Spinal cord (tissue), 10 donors: ENCODE results near the gene HOXA11. TPM values are rescaled to one million over a fixed set of nuclear protein-coding genes. Genes with fewer than 3 reads are reported as not detected.

Experiments
- DNase-seq, 6 donors: peaks; one replicate each; pipeline versions ENCODE4 v3.0.0 to v3.0.0-alpha.2; 2013 to 2015; ENCODE audit warnings: low spot score in 6 of 6, low read depth in 4 of 6
- H3K27ac ChIP-seq: one replicate; pipeline ENCODE4 v1.5.1; 2013; ENCODE audit warnings: low read depth, low read length, control low read depth
- H3K27me3 ChIP-seq: one replicate; pipeline ENCODE4 v1.6.1; 2013; ENCODE audit warnings: low read length; ENCODE audit not compliant: control insufficient read depth, insufficient read depth
- H3K36me3 ChIP-seq: one replicate; pipeline ENCODE4 v1.6.1; 2013; ENCODE audit warnings: low read length; ENCODE audit not compliant: control insufficient read depth, insufficient read depth
- H3K4me1 ChIP-seq: one replicate; pipeline ENCODE4 v1.6.1; 2013; ENCODE audit warnings: low read length; ENCODE audit not compliant: control insufficient read depth, insufficient read depth
- H3K4me3 ChIP-seq: one replicate; pipeline ENCODE4 v1.5.1; 2013; ENCODE audit warnings: low read depth, low read length, control low read depth
- H3K9me3 ChIP-seq: one replicate; pipeline ENCODE4 v1.6.1; 2013; ENCODE audit warnings: low read length; ENCODE audit not compliant: control insufficient read depth, insufficient read depth
- WGBS: methylation state at CpG from one replicate; pipeline ENCODE4 v1.1.5; 2013; ENCODE audit warnings: missing lambda C conversion rate; ENCODE audit not compliant: insufficient coverage; 5-methylcytosine and 5-hydroxymethylcytosine counted together
- polyA plus RNA-seq, 2 donors: library from polyadenylated mRNA; unstranded; fragments of 120-200 nt; gene quantifications; one replicate each; pipeline ENCODE4 v1.2.1, GENCODE V29; 2013; ENCODE audit not compliant: insufficient read length in 2 of 2
- total RNA-seq, 2 donors: library from RNA; depleted of rRNA in 1 of 2; stranded (reverse); fragments of 120-200 nt in 1 of 2; fragments of >200 nt in 1 of 2; gene quantifications; one replicate each; pipeline versions ENCODE4 v1.2.3 to v1.2.4, GENCODE V29; 2013 to 2014
- donor health status: healthy.

HOXA11 gene
- total and polyA plus RNA-seq, 4 donors = 0.27 to 2.2 TPM; not detected in 2

DNA sequence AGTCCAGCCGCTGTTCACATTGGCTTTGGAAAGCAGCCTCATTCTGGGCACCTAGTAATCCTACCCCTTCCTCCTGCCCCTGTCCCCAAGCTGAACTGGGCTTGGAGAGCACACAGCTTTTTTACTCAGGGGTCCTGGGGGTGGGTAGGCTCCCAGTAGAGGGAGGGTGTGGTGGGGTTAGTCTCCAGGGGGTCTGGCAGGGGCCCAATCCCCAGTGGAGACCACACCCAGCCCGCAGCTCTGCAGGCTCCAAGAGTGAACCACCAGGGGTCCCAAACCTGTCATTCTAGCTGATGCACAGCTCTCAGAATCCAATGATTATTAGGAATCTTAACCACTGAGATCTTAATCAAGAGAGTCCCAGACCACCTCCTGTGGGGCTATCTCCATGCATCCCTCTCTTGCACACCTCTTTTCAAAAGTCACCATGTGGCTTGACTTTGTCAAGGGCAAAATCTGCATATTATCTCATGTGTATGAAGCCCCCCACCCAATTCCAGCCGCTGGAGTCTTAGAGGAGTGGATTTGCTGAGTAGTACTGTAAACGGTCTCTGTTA lies 2.7 kb downstream of the HOXA11 start:
- 14% methylated on average over 1 of the region's 4 CpGs for WGBS
- Histone ChIP-seq H3K36me3 (no peaks in the 10 kb centered on the region), H3K4me3 (peak overlapping the region; percentile 53), H3K4me1 (peaks cover 60% of the 10 kb centered on the region), H3K27ac (peak overlapping the region; percentile 29), H3K27me3 (peaks cover 99% of the 10 kb centered on the region), H3K9me3 (no peaks in the 10 kb centered on the region)
- DNase-seq = no peak

DNA sequence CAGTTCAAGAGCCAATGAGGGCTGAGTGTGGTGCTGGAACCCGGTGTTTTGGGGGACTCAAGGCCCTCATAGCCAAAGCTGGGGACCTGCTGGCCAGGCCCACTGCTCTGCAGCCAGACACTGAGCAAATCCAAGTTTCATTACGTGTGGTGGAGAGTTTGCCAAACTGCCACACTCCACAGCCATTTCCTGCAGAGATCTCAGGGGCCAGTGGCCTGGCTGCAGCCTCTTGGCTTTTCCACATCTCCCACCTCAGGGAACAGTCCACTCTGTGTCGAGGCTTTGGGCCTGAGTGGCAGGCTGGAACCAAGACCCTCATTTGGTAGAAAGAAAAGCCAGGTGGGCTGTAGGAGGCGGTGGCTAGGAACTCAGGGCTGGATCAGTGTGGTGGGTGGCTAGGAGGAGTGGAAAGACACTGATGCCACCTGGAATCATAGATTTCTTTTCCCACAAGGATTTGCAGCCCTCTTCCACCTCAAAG lies 3.2 kb downstream of the HOXA11 start:
- 61% methylated on average over 2 of the region's 4 CpGs for WGBS
- no peak for DNase-seq
- H3K4me1 ChIP-seq = peaks cover 65% of the 10 kb centered on the region
- no peak overlapping the region for H3K4me3 ChIP-seq
- H3K27me3 ChIP-seq = peaks cover 99% of the 10 kb centered on the region
- no peaks in the 10 kb centered on the region for H3K36me3 ChIP-seq
- H3K9me3 ChIP-seq = no peaks in the 10 kb centered on the region
- peak overlapping the region; percentile 29 for H3K27ac ChIP-seq

DNA sequence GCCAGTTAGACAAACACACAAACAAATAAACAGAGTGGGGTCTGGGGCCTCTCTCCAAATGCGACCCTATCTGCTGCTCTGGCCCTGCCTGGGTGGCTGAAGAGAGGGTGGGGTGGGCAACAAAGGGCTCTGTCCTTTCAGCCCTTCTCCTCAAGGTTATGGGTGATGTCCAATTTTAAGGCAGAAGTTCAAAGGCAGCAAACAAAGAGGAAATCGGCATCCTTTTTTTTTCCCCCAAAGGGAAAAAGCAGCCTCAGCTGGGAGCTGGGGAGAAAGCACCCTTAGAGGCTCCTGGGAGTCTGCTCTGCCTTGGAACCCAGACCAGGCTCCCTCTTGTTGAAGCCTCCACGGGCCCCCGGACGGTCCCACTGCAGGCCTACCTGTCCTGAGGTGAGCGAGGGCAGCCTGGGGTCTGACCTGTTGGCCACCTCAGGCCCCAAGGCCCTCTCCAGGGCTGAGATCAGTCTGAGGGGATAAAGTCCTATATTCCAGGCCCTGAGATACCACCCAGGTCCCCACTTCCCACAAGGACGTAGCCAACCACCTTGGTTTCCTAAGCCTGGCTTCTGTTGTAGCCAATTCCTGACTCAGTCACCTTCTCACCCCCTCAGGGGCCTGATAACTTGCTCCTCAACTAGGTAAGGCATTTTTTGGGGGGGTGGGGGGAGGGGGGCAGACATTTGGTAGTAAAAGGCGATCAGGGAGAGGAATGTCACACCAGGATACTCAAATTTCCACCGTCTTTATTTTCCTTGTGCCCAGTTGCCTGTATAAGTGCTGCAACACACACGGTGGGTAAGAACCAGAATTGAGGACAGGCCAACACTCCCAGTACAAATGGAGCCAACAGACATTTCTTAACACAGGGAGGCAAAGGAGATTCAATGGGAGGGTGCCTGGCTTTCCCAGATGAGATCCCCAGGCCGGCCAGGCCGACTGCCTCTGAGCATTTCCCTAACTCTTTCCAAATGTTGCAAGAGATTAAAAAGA lies 4.3 kb downstream of the HOXA11 start:
- Histone ChIP-seq H3K27ac (peak overlapping the region; percentile 85), H3K4me1 (peaks cover 71% of the 10 kb centered on the region), H3K9me3 (no peaks in the 10 kb centered on the region), H3K36me3 (no peaks in the 10 kb centered on the region), H3K27me3 (peaks cover 99% of the 10 kb centered on the region), H3K4me3 (no peak overlapping the region)
- 54% methylated on average over 7 of the region's 12 CpGs for WGBS
- DNase-seq = no peak

GRCh38 chr7:27179503-27180430 lies 5.3 kb downstream of the HOXA11 start:
- Histone ChIP-seq H3K36me3 (no peaks in the 10 kb centered on the region), H3K27me3 (peaks cover 99% of the 10 kb centered on the region), H3K4me3 (peak overlapping the region; percentile 38), H3K9me3 (no peaks in the 10 kb centered on the region), H3K27ac (peak overlapping the region; percentile 85), H3K4me1 (peaks cover 71% of the 10 kb centered on the region)
- peak in 2 of 6 donors; percentile 85 to 89 for DNase-seq
- WGBS = 2% methylated on average over 42 of the region's 56 CpGs

- DNase-seq = no peak
- H3K27ac ChIP-seq = peak overlapping the region; percentile 85
- no peaks in the 10 kb centered on the region for H3K9me3 ChIP-seq
- H3K4me3 ChIP-seq = peak overlapping the region; percentile 38
- 23% methylated on average over 12 of the region's 14 CpGs for WGBS
- H3K4me1 ChIP-seq = peaks cover 72% of the 10 kb centered on the region
- H3K36me3 ChIP-seq = no peaks in the 10 kb centered on the region
- H3K27me3 ChIP-seq = peaks cover 99% of the 10 kb centered on the region
These were observed 6.0 kb downstream of the HOXA11 start for GRCh38 chr7:27179030-27179429.

GRCh38 chr7:27178366-27178765 lies 6.7 kb downstream of the HOXA11 start:
- peak overlapping the region; percentile 85 for H3K27ac ChIP-seq
- peaks cover 67% of the 10 kb centered on the region for H3K4me1 ChIP-seq
- no peak for DNase-seq
- peaks cover 92% of the 10 kb centered on the region for H3K27me3 ChIP-seq
- H3K4me3 ChIP-seq = peak overlapping the region; percentile 38
- WGBS = 55% methylated on average over 3 of the region's 6 CpGs
- H3K9me3 ChIP-seq = no peaks in the 10 kb centered on the region
- H3K36me3 ChIP-seq = no peaks in the 10 kb centered on the region

- H3K36me3 ChIP-seq = peaks cover under 1% of the 10 kb centered on the region
- peak overlapping the region; percentile 85 for H3K27ac ChIP-seq
- H3K4me1 ChIP-seq = peaks cover 65% of the 10 kb centered on the region
- 79% methylated on average over 2 of the region's 5 CpGs for WGBS
- H3K9me3 ChIP-seq = no peaks in the 10 kb centered on the region
- DNase-seq = no peak
- H3K4me3 ChIP-seq = peak overlapping the region; percentile 38
- H3K27me3 ChIP-seq = peaks cover 90% of the 10 kb centered on the region
These were observed 7.2 kb downstream of the HOXA11 start for GRCh38 chr7:27177795-27178320.

- Histone ChIP-seq H3K27me3 (peaks cover 90% of the 10 kb centered on the region), H3K36me3 (peaks cover 6% of the 10 kb centered on the region), H3K9me3 (no peaks in the 10 kb centered on the region), H3K4me1 (peaks cover 68% of the 10 kb centered on the region), H3K4me3 (peak overlapping the region; percentile 38), H3K27ac (peak overlapping the region; percentile 85)
- no peak for DNase-seq
- WGBS = 65% methylated on average over 14 of the region's 22 CpGs
These were observed 7.9 kb downstream of the HOXA11 start for GRCh38 chr7:27176962-27177794.
